NCI-H1694 (cell line): ENCODE results near the gene PCDHA7.
"Not testable (repeated sequence)": the region's sequence is repeated elsewhere in the genome, so short reads cannot be mapped to it uniquely, and the experiment has no call there.

ENCODE experiments used
- DNase-seq: peaks from one replicate; lab custom pipeline; 2025; lab: John Stamatoyannopoulos, UW

Gene PCDHA7

DNA sequence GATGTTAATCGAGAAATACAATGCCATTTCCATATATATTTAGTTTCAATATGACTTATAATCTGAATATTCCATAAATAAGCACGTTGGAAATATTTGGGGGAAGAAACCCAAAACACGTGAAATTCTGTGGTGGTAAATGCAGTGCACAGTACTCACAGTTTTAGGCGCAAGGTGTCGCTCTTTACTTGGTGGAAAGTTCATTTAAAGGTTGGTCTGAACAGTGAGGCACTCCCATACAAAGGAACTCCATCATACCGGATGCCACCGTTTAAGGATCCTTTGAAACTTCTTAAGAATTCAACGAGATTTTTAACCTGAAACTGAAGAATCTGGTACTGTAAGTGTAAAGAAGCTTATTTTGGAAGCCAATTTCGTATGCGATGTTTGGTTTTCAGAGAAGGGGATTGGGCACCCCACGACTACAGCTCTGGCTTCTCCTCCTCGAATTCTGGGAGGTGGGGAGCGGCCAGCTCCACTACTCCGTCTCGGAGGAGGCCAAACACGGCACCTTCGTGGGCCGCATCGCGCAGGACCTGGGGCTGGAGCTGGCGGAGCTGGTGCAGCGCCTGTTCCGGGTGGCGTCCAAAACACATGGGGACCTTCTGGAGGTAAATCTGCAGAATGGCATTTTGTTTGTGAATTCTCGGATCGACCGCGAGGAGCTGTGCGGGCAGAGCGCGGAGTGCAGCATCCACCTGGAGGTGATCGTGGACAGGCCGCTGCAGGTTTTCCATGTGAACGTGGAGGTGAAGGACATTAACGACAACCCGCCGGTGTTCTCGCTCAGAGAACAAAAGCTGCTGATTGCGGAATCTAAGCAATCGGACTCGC lies 34.9 kb downstream of the PCDHA7 start, which contains the start of gene PCDHA11:
Gene PCDHA11, plus strand, starts transcription at position 237 of the 834 bp plus-strand sequence. Its CDS starts 147 bp downstream, at position 384.
- peak; percentile 83 for DNase-seq

GRCh38 chr5:140869555-140869886 lies 35.5 kb downstream of the PCDHA7 start:
- peak; percentile 56 for DNase-seq

DNA sequence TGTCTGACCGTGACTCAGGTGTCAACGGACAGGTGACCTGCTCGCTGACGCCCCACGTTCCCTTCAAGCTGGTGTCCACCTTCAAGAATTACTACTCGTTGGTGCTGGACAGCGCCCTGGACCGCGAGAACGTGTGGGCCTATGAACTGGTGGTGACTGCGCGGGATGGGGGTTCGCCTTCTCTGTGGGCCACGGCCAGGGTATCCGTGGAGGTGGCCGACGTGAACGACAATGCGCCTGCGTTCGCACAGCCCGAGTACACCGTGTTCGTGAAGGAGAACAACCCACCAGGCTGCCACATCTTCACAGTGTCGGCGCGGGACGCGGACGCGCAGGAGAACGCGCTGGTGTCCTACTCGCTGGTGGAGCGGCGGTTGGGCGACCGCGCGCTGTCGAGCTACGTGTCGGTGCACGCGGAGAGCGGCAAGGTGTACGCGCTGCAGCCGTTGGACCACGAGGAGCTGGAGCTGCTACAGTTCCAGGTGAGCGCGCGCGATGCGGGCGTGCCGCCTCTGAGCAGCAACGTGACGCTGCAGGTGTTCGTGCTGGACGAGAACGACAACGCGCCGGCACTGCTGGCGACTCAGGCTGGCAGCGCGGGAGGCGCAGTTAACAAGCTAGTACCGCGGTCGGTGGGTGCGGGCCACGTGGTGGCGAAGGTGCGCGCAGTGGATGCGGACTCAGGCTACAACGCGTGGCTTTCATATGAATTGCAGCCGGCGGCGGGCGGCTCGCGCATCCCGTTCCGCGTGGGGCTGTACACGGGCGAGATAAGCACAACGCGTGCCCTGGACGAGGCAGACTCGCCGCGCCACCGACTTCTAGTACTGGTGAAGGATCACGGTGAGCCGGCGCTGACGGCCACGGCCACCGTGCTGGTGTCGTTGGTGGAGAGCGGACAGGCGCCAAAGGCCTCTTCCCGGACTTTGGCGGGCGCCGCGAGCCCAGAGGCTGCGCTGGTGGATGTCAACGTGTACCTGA lies 36.4 kb downstream of the PCDHA7 start:
- no peak for DNase-seq

GRCh38 chr5:140875085-140876065 lies 41.3 kb downstream of the PCDHA7 start, which contains the start of gene PCDHA12:
PCDHA12 (plus strand) TSS chr5:140875308; CDS start chr5:140875473, 165 bp downstream.
- DNase-seq: no peak

- DNase-seq: not testable (repeated sequence)
Observed at GRCh38 chr5:140876541-140877261, 42.6 kb downstream of the PCDHA7 start.

DNA sequence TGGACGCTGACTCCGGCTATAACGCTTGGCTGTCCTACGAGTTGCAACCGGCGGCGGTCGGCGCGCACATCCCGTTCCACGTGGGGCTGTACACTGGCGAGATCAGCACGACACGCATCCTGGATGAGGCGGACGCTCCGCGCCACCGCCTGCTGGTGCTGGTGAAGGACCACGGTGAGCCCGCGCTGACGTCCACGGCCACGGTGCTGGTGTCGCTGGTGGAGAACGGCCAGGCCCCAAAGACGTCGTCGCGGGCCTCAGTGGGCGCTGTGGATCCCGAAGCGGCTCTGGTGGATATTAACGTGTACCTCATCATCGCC lies 43.2 kb downstream of the PCDHA7 start:
- DNase-seq: no peak

GRCh38 chr5:140881889-140882590 lies 48.0 kb downstream of the PCDHA7 start, which contains the start of gene PCDHA13:
PCDHA13 (plus strand) TSS chr5:140882124; CDS start chr5:140882269, 145 bp downstream.
- no peak for DNase-seq

DNA sequence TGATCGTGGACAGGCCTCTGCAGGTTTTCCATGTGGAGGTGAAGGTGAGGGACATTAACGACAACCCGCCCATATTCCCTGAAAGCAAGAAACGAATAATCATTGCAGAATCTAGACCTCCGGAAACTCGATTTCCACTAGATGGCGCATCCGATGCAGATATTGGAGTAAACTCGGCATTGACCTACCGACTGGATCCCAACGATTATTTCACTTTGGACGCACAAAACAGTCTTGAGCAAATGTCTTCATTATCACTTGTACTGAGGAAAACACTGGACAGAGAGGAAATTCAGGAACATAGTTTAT lies 48.5 kb downstream of the PCDHA7 start:
- no peak for DNase-seq

DNA sequence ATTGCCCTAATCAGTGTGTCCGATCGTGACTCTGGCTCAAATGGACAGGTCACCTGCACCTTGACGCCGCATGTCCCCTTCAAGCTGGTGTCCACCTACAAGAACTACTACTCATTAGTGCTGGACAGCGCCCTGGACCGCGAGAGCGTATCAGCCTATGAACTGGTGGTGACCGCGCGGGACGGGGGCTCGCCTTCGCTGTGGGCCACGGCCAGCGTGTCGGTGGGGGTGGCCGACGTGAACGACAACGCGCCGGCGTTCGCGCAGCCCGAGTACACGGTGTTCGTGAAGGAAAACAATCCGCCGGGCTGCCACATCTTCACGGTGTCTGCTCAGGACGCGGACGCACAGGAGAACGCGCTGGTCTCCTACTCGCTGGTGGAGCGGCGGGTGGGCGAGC lies 49.3 kb downstream of the PCDHA7 start:
- no peak for DNase-seq

GRCh38 chr5:140883927-140884697 lies 50.0 kb downstream of the PCDHA7 start:
- no peak for DNase-seq
